Femur (tissue), 1 donor: ENCODE results near the gene WBP4.

Experiments
- DNase-seq: peaks from one replicate; pipeline ENCODE4 v3.0.0-alpha.2; 2017

The WBP4 gene

GRCh38 chr13:41049480-41050440 is 11.5 kb upstream of the WBP4 start:
- DNase-seq: no peak

GRCh38 chr13:41052441-41052840 is 8.9 kb upstream of the WBP4 start:
- DNase-seq: no peak

- DNase-seq: no peak
Observed at GRCh38 chr13:41053384-41053826, 7.9 kb upstream of the WBP4 start.

- no peak for DNase-seq
Observed at GRCh38 chr13:41054212-41054877, 7.0 kb upstream of the WBP4 start.

GRCh38 chr13:41054919-41055619 is 6.2 kb upstream of the WBP4 start:
- no peak for DNase-seq

GRCh38 chr13:41056194-41056593 is 5.1 kb upstream of the WBP4 start:
- DNase-seq: no peak

GRCh38 chr13:41056826-41057711 is 4.2 kb upstream of the WBP4 start:
- DNase-seq: no peak

GRCh38 chr13:41058295-41059070 is 2.8 kb upstream of the WBP4 start:
- no peak for DNase-seq

GRCh38 chr13:41059456-41060081 is 1.7 kb upstream of the WBP4 start:
- DNase-seq: peak; percentile 38

GRCh38 chr13:41060082-41060723 is 1.1 kb upstream of the WBP4 start:
- DNase-seq: peak; percentile 91

GRCh38 chr13:41060724-41061074 is 610 bp upstream of the WBP4 start:
- DNase-seq: peak; percentile 94

- DNase-seq: no peak
Observed at GRCh38 chr13:41061914-41062837, 867 bp downstream of the WBP4 start.

- DNase-seq: no peak
Observed at GRCh38 chr13:41064493-41064892, 3.2 kb downstream of the WBP4 start.

- no peak for DNase-seq
Observed at GRCh38 chr13:41065078-41065477, 3.8 kb downstream of the WBP4 start.

GRCh38 chr13:41074523-41074922 is 13.2 kb downstream of the WBP4 start:
- no peak for DNase-seq

- no peak for DNase-seq
Observed at GRCh38 chr13:41075034-41075433, 13.7 kb downstream of the WBP4 start.

- DNase-seq: no peak
Observed at GRCh38 chr13:41075485-41075884, 14.2 kb downstream of the WBP4 start.

GRCh38 chr13:41077475-41077874 is 16.2 kb downstream of the WBP4 start:
- no peak for DNase-seq

- no peak for DNase-seq
Observed at GRCh38 chr13:41079725-41080124, 18.4 kb downstream of the WBP4 start.
